Natural killer cell (primary cell): Measurements from ENCODE around the gene TSFM. TPM values are rescaled to one million over a fixed set of nuclear protein-coding genes. Genes with fewer than 3 reads are reported as not detected.

Source experiments
- ATAC-seq, 3 donors: fragments of 150-1000 bp in 2 of 3; fragments of 200-7000 bp in 1 of 3; cut with Tn5 transposase; 1 replicate in 1 of 3; 2 replicates in 2 of 3; pipeline ENCODE4 v1.10.0; 2021; ENCODE audit warnings: mild to moderate bottlenecking in 2 of 3, moderate library complexity in 2 of 3
- DNase-seq, 2 donors: peaks; one replicate each; pipeline versions ENCODE4 v3.0.0 to v3.0.0-alpha.2; 2013 to 2021; ENCODE audit warnings: mixed read lengths in 1 of 2
- H3K27ac ChIP-seq: one replicate; pipeline ENCODE4 v1.5.1; 2013; ENCODE audit warnings: mild to moderate bottlenecking, low read length
- H3K27me3 ChIP-seq: one replicate; pipeline ENCODE4 v1.6.1; 2013; ENCODE audit warnings: low read length; ENCODE audit not compliant: control insufficient read depth, insufficient read depth
- H3K36me3 ChIP-seq: one replicate; pipeline ENCODE4 v1.6.1; 2013; ENCODE audit warnings: low read length; ENCODE audit not compliant: control insufficient read depth, insufficient read depth
- H3K4me1 ChIP-seq: one replicate; pipeline ENCODE4 v1.6.1; 2013; ENCODE audit warnings: low read length; ENCODE audit not compliant: control insufficient read depth, insufficient read depth
- H3K4me3 ChIP-seq: one replicate; pipeline ENCODE4 v1.5.1; 2013; ENCODE audit warnings: low read length
- H3K9me3 ChIP-seq: one replicate; pipeline ENCODE4 v1.6.1; 2013; ENCODE audit warnings: low read length; ENCODE audit not compliant: control insufficient read depth, insufficient read depth
- H3K27ac Mint-ChIP-seq, 2 donors: one replicate each; pipeline ENCODE4 v1.8.0; 2022; ENCODE audit warnings: mild to moderate bottlenecking in 2 of 2, mixed read lengths in 2 of 2, moderate library complexity in 1 of 2
- H3K27me3 Mint-ChIP-seq, 2 donors: one replicate each; pipeline ENCODE4 v1.8.0; 2022; ENCODE audit warnings: low read depth in 2 of 2, mixed read lengths in 2 of 2
- H3K36me3 Mint-ChIP-seq: one replicate; pipeline ENCODE4 v1.8.0; 2022; ENCODE audit warnings: mixed read lengths
- H3K4me1 Mint-ChIP-seq, 2 donors: one replicate each; pipeline ENCODE4 v1.8.0; 2022; ENCODE audit warnings: mixed read lengths in 2 of 2
- H3K4me3 Mint-ChIP-seq: one replicate; pipeline ENCODE4 v1.8.0; 2022; ENCODE audit warnings: mild to moderate bottlenecking, moderate library complexity, mixed read lengths
- H3K9me3 Mint-ChIP-seq, 2 donors: one replicate each; pipeline ENCODE4 v1.8.0; 2022; ENCODE audit warnings: mixed read lengths in 2 of 2
- CTCF ChIP-seq: fragments of 200-600 bp; IDR thresholded peaks from one replicate; pipeline ENCODE4 v1.8.0; 2022; ENCODE audit warnings: antibody characterized with exemption
- WGBS: methylation state at CpG from one replicate; pipeline ENCODE4 v1.1.7; 2013; ENCODE audit warnings: missing lambda C conversion rate; ENCODE audit not compliant: insufficient coverage; 5-methylcytosine and 5-hydroxymethylcytosine counted together
- intact Hi-C: fragments of 100-400 bp; cut with micrococcal nuclease; formaldehyde crosslinking; loops from one replicate; pipeline ENCODE4 v1.14.2; 2022
- total RNA-seq, 4 donors: library from RNA; stranded (reverse); fragments of 120-200 nt in 1 of 4; gene quantifications; one replicate each; pipeline versions ENCODE4 v1.2.3 to v1.2.4, GENCODE V29; 2013 to 2022

Gene TSFM
- total RNA-seq, 3 donors from 2014 or later (not counting 1 experiment from before 2014, with no cell fraction given), result 17.6 to 19.7 (median 17.7) TPM

DNA sequence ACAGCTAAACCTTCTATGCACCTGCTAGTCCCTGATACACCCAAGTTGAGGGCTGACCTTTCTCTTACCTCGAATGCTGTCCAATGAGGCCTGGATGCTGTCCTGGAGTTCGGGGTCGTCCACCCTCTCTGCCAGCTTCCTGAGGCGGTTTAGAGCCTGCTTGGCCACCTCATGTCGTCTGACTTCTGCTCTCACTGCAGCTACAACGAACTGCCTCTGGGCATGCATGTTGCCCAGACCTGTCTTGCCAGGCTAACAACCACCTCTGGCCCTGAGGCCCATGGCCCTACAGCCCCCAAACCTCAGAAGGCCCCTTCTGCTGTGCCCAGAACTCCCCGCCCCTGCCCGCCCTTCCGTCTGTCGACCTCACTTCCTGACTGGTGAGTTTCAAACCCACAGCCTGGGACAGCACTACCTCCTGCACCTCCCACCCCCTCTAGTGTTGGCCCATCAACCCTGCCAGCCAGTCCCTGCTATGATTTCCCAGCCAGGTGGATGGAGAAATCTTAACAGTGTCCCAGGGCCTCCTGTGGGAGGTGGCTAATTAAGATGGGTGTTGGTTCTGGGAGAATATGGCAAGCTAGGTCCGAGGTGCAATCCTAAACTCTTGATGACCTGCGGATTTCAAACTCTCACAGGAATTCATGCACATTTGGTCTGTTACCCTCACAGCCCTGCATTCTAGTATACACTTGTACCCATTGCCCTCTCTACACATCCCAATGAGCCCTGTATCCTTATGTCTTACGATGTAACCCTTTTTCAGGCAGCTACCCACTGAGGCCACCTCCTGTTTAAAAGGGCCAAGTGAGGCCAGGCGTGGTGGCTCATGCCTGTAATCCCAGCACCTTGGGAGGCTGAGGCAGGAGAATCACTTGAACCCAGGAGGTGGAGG lies 40.5 kb upstream of the TSFM start:
- Mint-ChIP-seq H3K9me3 (no peaks in the 10 kb centered on the region), H3K27ac (peak overlapping the region; percentile 93 to 96), H3K4me3 (peak overlapping the region; percentile 96), H3K27me3 (no peaks in the 10 kb centered on the region), H3K4me1 (peaks cover 56 to 57% of the 10 kb centered on the region in 2 donors), H3K36me3 (peaks cover 2% of the 10 kb centered on the region)
- Histone ChIP-seq H3K4me3 (peak overlapping the region; percentile 62), H3K9me3 (no peaks in the 10 kb centered on the region), H3K4me1 (peaks cover 56% of the 10 kb centered on the region), H3K36me3 (peaks cover 21% of the 10 kb centered on the region), H3K27me3 (no peaks in the 10 kb centered on the region), H3K27ac (peak overlapping the region; percentile 89)
- peak; percentile 50 for TF ChIP-seq CTCF
- 14% methylated on average over 14 of the region's 14 CpGs for WGBS
- ATAC-seq, result peak; percentile 50 to 75 (median 64)
- peak; percentile 57 to 91 for DNase-seq
- intact Hi-C loops, result loop anchor here (5.0 kb wide), 2 partner anchors 150 to 265 kb away; partner anchors contain the start of genes ARHGAP9 and PIP4K2C

GRCh38 chr12:57743769-57744168 lies 38.8 kb upstream of the TSFM start:
- no peak for TF ChIP-seq CTCF
- H3K27ac ChIP-seq, result peak overlapping the region; percentile 91
- H3K9me3 ChIP-seq, result no peaks in the 10 kb centered on the region
- H3K4me1 ChIP-seq, result peaks cover 56% of the 10 kb centered on the region
- H3K4me1 Mint-ChIP-seq, result peaks cover 56 to 57% of the 10 kb centered on the region in 2 donors
- H3K36me3 Mint-ChIP-seq, result peaks cover 6% of the 10 kb centered on the region
- peak overlapping the region; percentile 98 to 99 for H3K27ac Mint-ChIP-seq
- WGBS, result no CpG with 5 or more reads among the region's 2 CpGs
- peaks cover 30% of the 10 kb centered on the region for H3K36me3 ChIP-seq
- H3K4me3 Mint-ChIP-seq, result peak overlapping the region; percentile 98
- intact Hi-C loops, result loop anchor here (1.0 to 5.0 kb wide), 4 partner anchors 9 to 266 kb away; partner anchors contain the start of genes ARHGAP9, CDK4 and PIP4K2C
- H3K9me3 Mint-ChIP-seq, result no peaks in the 10 kb centered on the region
- DNase-seq, result no peak
- no peaks in the 10 kb centered on the region for H3K27me3 ChIP-seq
- H3K4me3 ChIP-seq, result no peak overlapping the region
- no peak for ATAC-seq
- H3K27me3 Mint-ChIP-seq, result no peaks in the 10 kb centered on the region

DNA sequence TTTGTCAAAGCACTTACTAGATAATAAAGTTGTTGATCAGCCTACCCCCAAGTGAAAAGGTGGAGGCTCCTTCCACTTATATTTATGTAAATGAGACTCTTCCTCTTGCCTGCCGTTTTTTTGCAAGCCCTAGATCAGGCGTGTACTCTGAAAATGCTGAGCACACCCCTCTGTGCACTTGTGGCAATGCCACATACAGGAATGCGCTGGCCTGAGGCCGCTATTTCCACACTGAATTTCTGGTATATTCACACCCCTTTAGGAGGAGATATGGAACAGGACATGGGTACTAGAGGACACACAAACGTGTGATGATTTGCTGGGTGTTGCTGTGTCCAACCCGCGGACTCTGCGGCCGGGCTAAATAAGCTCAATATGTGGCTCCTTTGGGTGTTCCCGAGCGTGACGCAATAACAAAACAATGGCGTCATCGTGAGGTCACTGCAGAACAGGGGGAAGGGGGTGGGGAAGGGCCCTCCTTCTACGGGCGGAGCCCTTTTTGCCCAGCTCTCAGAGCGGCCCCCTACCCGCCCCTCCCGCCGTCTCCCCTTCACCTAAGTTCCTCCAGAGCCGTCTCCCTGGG lies 38.3 kb upstream of the TSFM start:
- peak; percentile 82 to 89 for DNase-seq

More for the DNA sequence above, 38.3 kb upstream of the TSFM start:
- Mint-ChIP-seq H3K9me3 (no peaks in the 10 kb centered on the region), H3K36me3 (peaks cover 6% of the 10 kb centered on the region), H3K4me3 (peak overlapping the region; percentile 98), H3K27me3 (no peaks in the 10 kb centered on the region), H3K27ac (peak overlapping the region; percentile 98 to 99), H3K4me1 (peaks cover 51 to 53% of the 10 kb centered on the region in 2 donors)
- ATAC-seq, result peak; percentile 56 to 71 (median 57)
- no peaks in the 10 kb centered on the region for H3K27me3 ChIP-seq
- H3K4me3 ChIP-seq, result peak overlapping the region; percentile 81
- intact Hi-C loops, result loop anchor here (1.0 to 5.0 kb wide), 4 partner anchors 8 to 267 kb away; partner anchors contain the start of genes ARHGAP9, CDK4 and PIP4K2C
- 7% methylated on average over 21 of the region's 21 CpGs for WGBS
- H3K27ac ChIP-seq, result peak overlapping the region; percentile 91
- TF ChIP-seq CTCF, result no peak
- H3K4me1 ChIP-seq, result peaks cover 51% of the 10 kb centered on the region
- peaks cover 30% of the 10 kb centered on the region for H3K36me3 ChIP-seq
- H3K9me3 ChIP-seq, result no peaks in the 10 kb centered on the region
